ENCODE measurements around the gene DPT.

- TF ChIP-seq GATA2 (IDR thresholded peaks at IDR 0.05; ENCODE audit: low read depth, low read length) (no peak), GATA3 (IDR thresholded peaks at IDR 0.05; ENCODE audit: low read depth, low read length) (no peak)
These were observed 2.3 kb downstream of the DPT start for GRCh38 chr1:168726719-168727118.

All from SH-SY5Y (cell line).